Naive thymus-derived CD8-positive, alpha-beta T cell (primary cell): ENCODE data around the gene OR11A1. TPM values are rescaled to one million over a fixed set of nuclear protein-coding genes. Genes with fewer than 3 reads are reported as not detected.
A peak's percentile ranks its signal among the peaks of the same experiment; 100 is the strongest.

Experiments
- ATAC-seq, 2 donors: fragments of 150-1000 bp; cut with Tn5 transposase in 1 of 2; sonication (Bioruptor Pico), chemical (Tn5 transposase) in 1 of 2; 1 replicate in 1 of 2; 2 replicates in 1 of 2; pipeline ENCODE4 v1.10.0; 2021; ENCODE audit warnings: mild to moderate bottlenecking in 2 of 2, moderate library complexity in 2 of 2
- POLR2A ChIA-PET: fragments of 350-600 bp; sonication (Branson Sonifier 250); formaldehyde crosslinking; loops from one replicate; lab custom pipeline; 2021; ENCODE audit warnings: antibody characterized with exemption; lab: Charles Lee
- DNase-seq, 10 donors: peaks; one replicate each; pipeline versions ENCODE4 v3.0.0 to v3.0.0-alpha.2; 2020 to 2022
- H3K27ac Mint-ChIP-seq, 10 donors: one replicate each; pipeline ENCODE4 v1.8.0; 2020 to 2022; ENCODE audit warnings: mild to moderate bottlenecking in 10 of 10, mixed read lengths in 10 of 10, moderate library complexity in 4 of 10, inconsistent platforms in 1 of 10
- H3K27me3 Mint-ChIP-seq, 5 donors: one replicate each; pipeline ENCODE4 v1.8.0; 2021 to 2022; ENCODE audit warnings: mixed read lengths in 5 of 5
- H3K36me3 Mint-ChIP-seq, 3 donors: one replicate each; pipeline ENCODE4 v1.8.0; 2020 to 2022; ENCODE audit warnings: mixed read lengths in 3 of 3, mild to moderate bottlenecking in 2 of 3, inconsistent platforms in 1 of 3
- H3K4me1 Mint-ChIP-seq, 4 donors: one replicate each; pipeline ENCODE4 v1.8.0; 2021 to 2022; ENCODE audit warnings: mixed read lengths in 4 of 4
- H3K4me3 Mint-ChIP-seq, 10 donors: one replicate each; pipeline ENCODE4 v1.8.0; 2020 to 2022; ENCODE audit warnings: mild to moderate bottlenecking in 10 of 10, mixed read lengths in 10 of 10, moderate library complexity in 6 of 10, inconsistent platforms in 1 of 10
- H3K9me3 Mint-ChIP-seq, 9 donors: one replicate each; pipeline ENCODE4 v1.8.0; 2020 to 2022; ENCODE audit warnings: mixed read lengths in 9 of 9, mild to moderate bottlenecking in 3 of 9, inconsistent platforms in 1 of 9, moderate library complexity in 1 of 9
- polyA plus RNA-seq, 3 donors: library from polyadenylated mRNA; unstranded; fragments of 300-500 nt; fragmentation: Illumina TruSeq; gene quantifications; one replicate each; pipeline ENCODE4 v1.2.3, GENCODE V29; 2021
- total RNA-seq, 8 experiments: library from RNA in 2 of 8; stranded (reverse) in 2 of 8; gene quantifications; one replicate each; pipeline ENCODE4 v1.2.3 and lab custom pipeline; 2021 to 2026

The OR11A1 gene
- total and polyA plus RNA-seq, 5 experiments from 2014 or later, result not detected

- Mint-ChIP-seq H3K36me3 (no peaks in the 10 kb centered on the region), H3K4me1 (peaks cover 0 to 2% (median 0%) of the 10 kb centered on the region in 4 donors), H3K4me3 (no peak overlapping the region), H3K27me3 (peaks cover 13 to 25% (median 21%) of the 10 kb centered on the region in 5 donors), H3K27ac (peak overlapping the region in 1 of 10 donors; percentile 11), H3K9me3 (no peaks in the 10 kb centered on the region)
- DNase-seq (no peak), ATAC-seq (no peak)
- POLR2A ChIA-PET, result no interaction called here
These were observed 34.7 kb upstream of the OR11A1 start for GRCh38 chr6:29491574-29491973.

GRCh38 chr6:29490552-29490951, 33.7 kb upstream of the OR11A1 start:
- no peak for ATAC-seq
- Mint-ChIP-seq H3K9me3 (no peaks in the 10 kb centered on the region), H3K4me1 (peaks cover 0 to 2% (median 0%) of the 10 kb centered on the region in 4 donors), H3K4me3 (no peak overlapping the region), H3K27me3 (peaks cover 15 to 30% (median 24%) of the 10 kb centered on the region in 5 donors), H3K27ac (no peak overlapping the region), H3K36me3 (no peaks in the 10 kb centered on the region)
- DNase-seq, result no peak
- POLR2A ChIA-PET, result no interaction called here

DNA sequence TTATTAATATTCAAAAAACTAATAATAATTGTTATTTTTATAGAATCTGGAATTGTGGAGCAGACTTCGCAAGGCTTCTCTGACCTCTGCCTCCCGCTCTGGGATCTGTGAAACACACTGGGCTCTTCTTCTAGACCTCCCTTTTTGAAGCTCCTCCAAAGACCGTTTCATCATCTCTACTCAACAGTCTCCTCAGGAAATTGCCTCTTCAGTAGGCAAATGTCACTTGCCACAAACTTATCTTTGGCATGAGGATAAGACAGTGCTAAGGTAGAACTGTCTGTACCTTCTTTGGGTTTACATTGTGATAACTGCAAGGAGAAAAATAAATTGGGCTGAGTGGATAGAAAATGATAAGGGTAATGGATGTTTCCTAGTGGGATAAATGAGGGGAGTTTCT, 33.2 kb upstream of the OR11A1 start:
- ATAC-seq, result no peak
- Mint-ChIP-seq H3K4me3 (no peak overlapping the region), H3K4me1 (peaks cover 0 to 2% (median 0%) of the 10 kb centered on the region in 4 donors), H3K9me3 (no peaks in the 10 kb centered on the region), H3K27me3 (peaks cover 14 to 30% (median 22%) of the 10 kb centered on the region in 5 donors), H3K36me3 (no peaks in the 10 kb centered on the region), H3K27ac (peak overlapping the region in 1 of 10 donors; percentile 1)
- DNase-seq, result no peak
- POLR2A ChIA-PET, result no interaction called here

GRCh38 chr6:29489286-29489685, 32.4 kb upstream of the OR11A1 start:
- Mint-ChIP-seq H3K27me3 (peaks cover 14 to 30% (median 19%) of the 10 kb centered on the region in 5 donors), H3K9me3 (no peaks in the 10 kb centered on the region), H3K27ac (no peak overlapping the region), H3K4me3 (no peak overlapping the region), H3K36me3 (no peaks in the 10 kb centered on the region), H3K4me1 (peaks cover 0 to 2% (median 0%) of the 10 kb centered on the region in 4 donors)
- POLR2A ChIA-PET, result no interaction called here
- DNase-seq (no peak), ATAC-seq (no peak)

DNA sequence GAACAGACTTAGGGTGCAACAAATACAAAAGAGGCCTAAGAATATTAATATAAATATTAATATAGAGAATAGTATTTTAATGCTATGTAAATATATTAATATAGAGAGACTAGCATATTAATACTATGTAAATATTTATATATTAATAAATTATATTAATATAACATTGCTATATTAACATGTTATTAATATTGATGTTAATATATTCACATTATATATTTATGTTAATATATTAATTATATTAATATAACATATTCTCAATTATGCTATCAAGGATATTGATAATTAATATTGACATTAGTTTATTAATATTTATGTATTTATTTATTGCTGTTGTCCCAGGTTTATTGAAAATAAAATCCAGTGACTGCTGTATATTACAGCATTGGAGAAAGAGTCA, 32.0 kb upstream of the OR11A1 start:
- Mint-ChIP-seq H3K9me3 (no peaks in the 10 kb centered on the region), H3K27ac (no peak overlapping the region), H3K4me3 (no peak overlapping the region), H3K27me3 (peaks cover 14 to 30% (median 19%) of the 10 kb centered on the region in 5 donors), H3K4me1 (peaks cover 0 to 2% (median 0%) of the 10 kb centered on the region in 4 donors), H3K36me3 (no peaks in the 10 kb centered on the region)
- POLR2A ChIA-PET, result no interaction called here
- no peak for ATAC-seq
- DNase-seq, result no peak

GRCh38 chr6:29487660-29488059, 30.8 kb upstream of the OR11A1 start, which contains the start of gene MAS1L:
TSS of gene MAS1L (minus strand) at chr6:29487956. CDS start at chr6:29487902, 54 bp downstream.
- Mint-ChIP-seq H3K9me3 (peaks cover 0 to under 1% (median 0%) of the 10 kb centered on the region in 9 donors), H3K4me1 (peaks cover 0 to 2% (median 0%) of the 10 kb centered on the region in 4 donors), H3K4me3 (no peak within 1 kb of the TSS), H3K27ac (no peak within 1 kb of the TSS), H3K36me3 (peaks cover 0 to 2% (median 0%) of the 10 kb centered on the region in 3 donors), H3K27me3 (peaks cover 11 to 30% (median 16%) of the 10 kb centered on the region in 5 donors)
- POLR2A ChIA-PET, result no interaction called here
- no peak for ATAC-seq
- DNase-seq, result no peak

DNA sequence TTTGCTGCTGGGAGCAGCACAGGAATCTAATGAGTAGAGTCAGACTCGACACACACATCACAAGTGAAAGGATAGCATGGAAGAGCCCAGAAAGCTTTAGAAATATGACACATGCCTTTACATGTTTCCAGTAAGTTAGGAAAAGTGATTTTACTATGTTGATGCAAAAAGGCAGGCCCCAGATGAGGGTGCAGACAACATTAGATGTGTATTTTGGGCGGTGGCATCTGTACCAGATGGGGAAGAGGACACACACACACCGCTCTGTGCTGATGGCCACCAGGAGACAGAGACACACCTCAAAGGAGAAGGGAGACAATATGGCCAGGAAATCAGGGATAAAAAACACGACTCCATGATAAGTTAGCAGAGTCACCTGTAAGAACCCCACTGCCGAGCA, 30.3 kb upstream of the OR11A1 start:
- ATAC-seq (no peak), DNase-seq (no peak)
- Mint-ChIP-seq H3K4me3 (no peak overlapping the region), H3K36me3 (peaks cover 0 to 2% (median 0%) of the 10 kb centered on the region in 3 donors), H3K27me3 (peaks cover 12 to 30% (median 19%) of the 10 kb centered on the region in 5 donors), H3K4me1 (peaks cover 0 to 2% (median 0%) of the 10 kb centered on the region in 4 donors), H3K9me3 (peaks cover 0 to 5% (median 0%) of the 10 kb centered on the region in 9 donors), H3K27ac (no peak overlapping the region)
- POLR2A ChIA-PET, result no interaction called here

GRCh38 chr6:29486577-29486976, 29.7 kb upstream of the OR11A1 start:
- Mint-ChIP-seq H3K4me3 (no peak overlapping the region), H3K27me3 (peaks cover 13 to 30% (median 20%) of the 10 kb centered on the region in 5 donors), H3K36me3 (peaks cover 0 to 2% (median 0%) of the 10 kb centered on the region in 3 donors), H3K27ac (no peak overlapping the region), H3K4me1 (peaks cover 0 to 2% (median 0%) of the 10 kb centered on the region in 4 donors), H3K9me3 (peaks cover 0 to 10% (median 0%) of the 10 kb centered on the region in 9 donors)
- DNase-seq (no peak), ATAC-seq (no peak)
- POLR2A ChIA-PET, result no interaction called here

DNA sequence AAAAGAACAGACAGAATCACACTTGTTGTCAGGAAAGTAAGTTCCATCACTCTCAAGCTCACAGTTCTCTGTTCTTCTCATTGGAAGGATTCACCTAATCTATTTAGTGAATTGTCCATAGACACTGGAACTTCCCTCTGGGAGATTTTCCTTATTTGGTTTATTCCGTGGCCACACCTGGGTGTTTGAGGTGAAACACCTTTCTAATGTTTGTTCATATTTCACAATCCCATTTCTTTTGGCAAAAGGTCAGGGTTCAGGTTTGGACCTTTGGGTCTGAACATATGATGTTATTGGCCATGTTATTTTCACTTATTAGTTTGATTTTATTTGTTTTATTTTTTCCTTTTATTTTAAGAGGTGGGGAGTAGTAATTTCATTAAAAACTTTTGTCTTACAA, 26.9 kb upstream of the OR11A1 start:
- no peak for ATAC-seq
- no peak overlapping the region for H3K27ac Mint-ChIP-seq
- H3K27me3 Mint-ChIP-seq, result peaks cover 10 to 21% (median 15%) of the 10 kb centered on the region in 5 donors
- peaks cover 0 to 10% (median 1%) of the 10 kb centered on the region in 9 donors for H3K9me3 Mint-ChIP-seq
- no peak for DNase-seq
- no peaks in the 10 kb centered on the region for H3K4me1 Mint-ChIP-seq
- H3K4me3 Mint-ChIP-seq, result no peak overlapping the region
- H3K36me3 Mint-ChIP-seq, result peaks cover 0 to 2% (median 0%) of the 10 kb centered on the region in 3 donors
- POLR2A ChIA-PET, result no interaction called here

DNA sequence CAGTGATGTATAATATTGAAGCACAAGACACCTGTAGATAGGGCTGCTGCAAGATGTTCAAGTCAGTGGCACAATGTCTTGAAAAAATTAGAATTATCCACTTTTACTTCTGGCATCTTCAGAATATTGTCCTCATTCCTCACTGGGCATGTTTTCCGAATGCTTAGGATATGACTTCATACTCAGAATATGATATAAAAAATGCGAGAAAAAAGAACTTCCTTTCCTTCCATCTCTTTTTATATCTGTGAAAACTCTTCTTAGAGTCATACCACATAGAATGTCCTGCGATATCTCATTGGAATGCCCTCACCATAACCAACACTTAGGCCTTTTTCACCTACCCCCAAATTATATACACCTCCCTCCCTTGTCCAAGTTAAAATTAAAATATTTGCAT, 26.3 kb upstream of the OR11A1 start:
- DNase-seq (no peak), ATAC-seq (no peak)
- H3K9me3 Mint-ChIP-seq, result peaks cover 0 to 10% (median 1%) of the 10 kb centered on the region in 9 donors
- peaks cover 0 to 2% (median 0%) of the 10 kb centered on the region in 3 donors for H3K36me3 Mint-ChIP-seq
- peaks cover 10 to 21% (median 15%) of the 10 kb centered on the region in 5 donors for H3K27me3 Mint-ChIP-seq
- no peak overlapping the region for H3K4me3 Mint-ChIP-seq
- POLR2A ChIA-PET, result no interaction called here
- no peak overlapping the region for H3K27ac Mint-ChIP-seq
- no peaks in the 10 kb centered on the region for H3K4me1 Mint-ChIP-seq

GRCh38 chr6:29479560-29479959, 22.7 kb upstream of the OR11A1 start:
- no peak for DNase-seq
- peaks cover 0 to 11% (median 3%) of the 10 kb centered on the region in 5 donors for H3K27me3 Mint-ChIP-seq
- H3K36me3 Mint-ChIP-seq, result peaks cover 0 to 2% (median 0%) of the 10 kb centered on the region in 3 donors
- no peaks in the 10 kb centered on the region for H3K4me1 Mint-ChIP-seq
- H3K4me3 Mint-ChIP-seq, result no peak overlapping the region
- ATAC-seq, result no peak
- H3K9me3 Mint-ChIP-seq, result peaks cover 0 to 10% (median 1%) of the 10 kb centered on the region in 9 donors
- H3K27ac Mint-ChIP-seq, result no peak overlapping the region
- POLR2A ChIA-PET, result no interaction called here

DNA sequence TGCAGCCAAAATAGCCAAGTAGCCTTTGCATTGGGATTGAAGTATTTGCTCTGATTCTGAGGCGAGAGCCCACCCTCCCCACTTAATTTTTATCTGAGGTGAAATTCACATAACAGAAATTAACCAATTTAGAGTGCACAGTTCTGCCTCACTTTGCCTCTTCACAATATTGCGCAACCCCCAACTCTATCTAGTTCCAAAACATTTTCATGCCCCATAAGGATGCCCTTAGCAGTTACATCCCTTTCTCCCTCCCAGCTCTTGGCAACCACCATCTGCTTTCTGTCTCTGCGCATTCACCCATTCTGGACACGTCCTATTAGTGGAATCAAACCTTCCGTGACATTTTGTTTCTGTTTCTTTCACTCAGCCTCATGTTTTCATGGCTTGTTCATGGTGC, 21.9 kb upstream of the OR11A1 start:
- DNase-seq, result no peak
- H3K27me3 Mint-ChIP-seq, result peaks cover 0 to 11% (median 3%) of the 10 kb centered on the region in 5 donors
- ATAC-seq, result no peak
- peaks cover 0 to 10% (median 1%) of the 10 kb centered on the region in 9 donors for H3K9me3 Mint-ChIP-seq
- H3K36me3 Mint-ChIP-seq, result peaks cover 0 to 2% (median 0%) of the 10 kb centered on the region in 3 donors
- H3K4me1 Mint-ChIP-seq, result no peaks in the 10 kb centered on the region
- no peak overlapping the region for H3K27ac Mint-ChIP-seq
- POLR2A ChIA-PET, result no interaction called here
- no peak overlapping the region for H3K4me3 Mint-ChIP-seq

- peaks cover 2 to 15% (median 6%) of the 10 kb centered on the region in 5 donors for H3K27me3 Mint-ChIP-seq
- H3K4me3 Mint-ChIP-seq, result no peak overlapping the region
- no peaks in the 10 kb centered on the region for H3K36me3 Mint-ChIP-seq
- no peak overlapping the region for H3K27ac Mint-ChIP-seq
- POLR2A ChIA-PET, result no interaction called here
- no peaks in the 10 kb centered on the region for H3K4me1 Mint-ChIP-seq
- H3K9me3 Mint-ChIP-seq, result peaks cover 0 to 10% (median 1%) of the 10 kb centered on the region in 9 donors
- no peak for DNase-seq
- ATAC-seq, result no peak
These were observed 21.1 kb upstream of the OR11A1 start for GRCh38 chr6:29477923-29478450.
